MM.1S (cell line): ENCODE results near the gene NCF2.

Source experiments
- CTCF ChIP-seq: fragments of 300-600 bp; sonication (generic); IDR thresholded peaks from 2 replicates; pipeline ENCODE4 v1.5.1; 2016; ENCODE audit warnings: antibody characterized with exemption, low read length, mixed read lengths
- EZH2 ChIP-seq: fragments of 300-600 bp; sonication (generic); optimal IDR thresholded peaks from 2 replicates; pipeline ENCODE3; 2017; ENCODE audit warnings: low read depth, mild to moderate bottlenecking, antibody characterized with exemption, low read length, mixed read lengths

DNA sequence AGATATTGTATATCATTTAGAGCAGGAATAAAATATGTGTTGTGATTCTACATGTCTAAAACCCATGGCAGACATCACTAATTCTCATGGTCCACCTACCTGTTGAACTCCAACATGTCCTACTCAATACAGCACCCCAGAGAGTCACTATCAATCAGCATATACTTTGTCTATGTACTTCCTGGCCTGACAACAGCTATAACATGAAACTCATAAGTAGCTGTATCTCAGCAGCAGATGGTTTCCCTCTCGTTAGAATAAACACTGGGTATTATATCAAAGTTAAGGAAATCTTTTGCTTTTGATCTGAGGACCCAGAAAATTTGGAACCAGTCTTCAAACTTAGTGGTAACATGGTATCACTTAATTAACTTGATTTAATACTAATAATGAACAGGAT is 29.5 kb upstream of the NCF2 start:
- TF ChIP-seq CTCF (no peak), EZH2 (no peak)
